Prostate gland (tissue), 2 donors: ENCODE measurements around the gene SMIM22.

Experiments used
- POLR2A ChIP-seq: fragments of 450-650 bp; IDR thresholded peaks from one replicate; pipeline ENCODE4 v1.6.1; 2016; ENCODE audit warnings: antibody characterized with exemption, mild to moderate bottlenecking
- TF ChIP-seq, protein P1 (sequence below), 4 experiments: fragments of 200-600 bp in 2 of 4; fragments of 450-650 bp in 2 of 4; sonication (generic) in 2 of 4; IDR thresholded peaks; 1 replicate in 3 of 4; 2 replicates in 1 of 4; pipeline ENCODE4 v1.5.1; 2016 to 2019; ENCODE audit warnings: antibody characterized with exemption in 4 of 4, mild to moderate bottlenecking in 2 of 4, moderate library complexity in 2 of 4

DNA sequence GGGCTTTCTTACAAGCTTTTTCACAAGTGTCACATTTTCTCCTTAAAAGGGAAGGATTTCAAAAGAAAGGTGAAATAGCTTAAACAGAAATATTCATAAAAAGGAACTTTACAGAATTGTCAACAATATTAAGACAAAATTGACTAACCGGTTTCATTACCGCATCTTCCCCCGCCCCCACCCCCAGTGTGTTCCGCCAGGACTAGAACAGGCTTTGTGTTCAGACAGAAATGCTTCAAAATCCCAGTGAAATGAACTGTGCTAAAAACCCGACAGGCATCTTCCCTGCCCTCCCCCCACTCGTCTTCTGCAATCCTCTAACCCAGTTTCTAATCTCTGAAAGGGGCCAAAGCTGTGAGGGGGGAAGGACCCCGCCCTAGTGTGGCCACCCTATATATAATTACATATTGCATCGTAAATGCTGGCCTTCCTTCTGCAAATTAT lies 8.3 kb downstream of the SMIM22 start:
- no peak for TF ChIP-seq POLR2A
- TF ChIP-seq, protein P1, sequence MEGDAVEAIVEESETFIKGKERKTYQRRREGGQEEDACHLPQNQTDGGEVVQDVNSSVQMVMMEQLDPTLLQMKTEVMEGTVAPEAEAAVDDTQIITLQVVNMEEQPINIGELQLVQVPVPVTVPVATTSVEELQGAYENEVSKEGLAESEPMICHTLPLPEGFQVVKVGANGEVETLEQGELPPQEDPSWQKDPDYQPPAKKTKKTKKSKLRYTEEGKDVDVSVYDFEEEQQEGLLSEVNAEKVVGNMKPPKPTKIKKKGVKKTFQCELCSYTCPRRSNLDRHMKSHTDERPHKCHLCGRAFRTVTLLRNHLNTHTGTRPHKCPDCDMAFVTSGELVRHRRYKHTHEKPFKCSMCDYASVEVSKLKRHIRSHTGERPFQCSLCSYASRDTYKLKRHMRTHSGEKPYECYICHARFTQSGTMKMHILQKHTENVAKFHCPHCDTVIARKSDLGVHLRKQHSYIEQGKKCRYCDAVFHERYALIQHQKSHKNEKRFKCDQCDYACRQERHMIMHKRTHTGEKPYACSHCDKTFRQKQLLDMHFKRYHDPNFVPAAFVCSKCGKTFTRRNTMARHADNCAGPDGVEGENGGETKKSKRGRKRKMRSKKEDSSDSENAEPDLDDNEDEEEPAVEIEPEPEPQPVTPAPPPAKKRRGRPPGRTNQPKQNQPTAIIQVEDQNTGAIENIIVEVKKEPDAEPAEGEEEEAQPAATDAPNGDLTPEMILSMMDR (IDR thresholded peaks at IDR 0.05): no peak
